Measurements from ENCODE around the gene ACAP1. TPM values are rescaled to one million over a fixed set of nuclear protein-coding genes. Genes with fewer than 3 reads are reported as not detected.

The ACAP1 gene
- total RNA-seq, 2 donors from 2014 or later: 0.99 to 2.1 TPM

DNA sequence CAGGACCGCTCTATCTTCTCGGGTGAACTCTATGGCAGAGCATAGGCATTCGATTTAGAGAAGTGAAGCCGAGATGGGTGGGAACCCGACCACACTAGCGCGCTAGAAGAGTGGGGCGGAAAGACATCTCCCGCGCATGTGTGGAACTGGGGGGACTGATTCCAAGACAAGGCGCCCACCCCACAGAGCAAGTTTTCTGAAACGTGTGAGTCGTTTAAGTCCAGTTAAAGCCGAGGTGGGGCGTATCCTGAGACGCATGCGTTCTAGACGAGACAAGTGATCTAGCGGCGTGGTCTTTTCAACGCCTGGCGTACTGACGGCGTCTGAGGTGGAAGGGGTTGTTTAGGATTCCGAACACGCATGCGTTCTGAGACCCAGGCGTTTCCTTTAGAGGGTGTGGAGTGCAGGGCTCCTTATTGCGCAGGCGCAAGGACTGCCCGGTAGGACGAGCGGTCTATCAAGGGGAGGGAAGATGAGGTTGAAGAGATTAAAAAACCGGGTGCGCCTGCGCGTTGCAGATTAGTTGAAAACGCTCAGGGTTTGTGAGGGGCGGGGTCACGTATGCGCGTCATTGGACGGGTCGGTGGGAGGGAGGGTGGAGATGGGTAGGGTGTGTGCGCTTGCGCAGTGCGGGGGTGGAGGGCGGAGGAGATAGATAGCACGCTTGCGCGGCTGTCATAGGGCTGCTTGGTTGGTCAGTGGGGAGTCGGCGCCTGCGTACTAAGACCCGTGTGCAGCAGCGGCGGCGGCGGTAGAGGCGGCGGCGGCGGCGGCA is 29.2 kb upstream of the ACAP1 start, which contains the start of gene EIF5A:
Gene EIF5A (plus strand): TSS at position 718 of the 775 bp plus-strand sequence. CDS start 2,008 bp downstream, outside the sequence.
- H3K36me3 ChIP-seq (replicated peaks in 1 of 2; ENCODE audit: insufficient read depth in 1 of 2, low read depth in 2 of 2): peaks cover 5 to 21% of the 10 kb centered on the region in 2 donors
- peak within 1 kb of the TSS; percentile 98 to 100 (median 98) for H3K27ac ChIP-seq
- no peaks in the 10 kb centered on the region for H3K27me3 ChIP-seq
- 0 to 1% methylated on average over 53 to 63 of the region's 64 CpGs for WGBS, 2 donors
- intact Hi-C loops (cut with DNase I): no loop called here
- peak within 1 kb of the TSS; percentile 70 to 82 for H3K4me3 ChIP-seq
- no peaks in the 10 kb centered on the region for H3K9me3 ChIP-seq
- DNase-seq (peak; percentile 100), ATAC-seq (peak; percentile 89)
- peaks cover 31% of the 10 kb centered on the region for H3K4me1 ChIP-seq
- TF ChIP-seq, protein P1, sequence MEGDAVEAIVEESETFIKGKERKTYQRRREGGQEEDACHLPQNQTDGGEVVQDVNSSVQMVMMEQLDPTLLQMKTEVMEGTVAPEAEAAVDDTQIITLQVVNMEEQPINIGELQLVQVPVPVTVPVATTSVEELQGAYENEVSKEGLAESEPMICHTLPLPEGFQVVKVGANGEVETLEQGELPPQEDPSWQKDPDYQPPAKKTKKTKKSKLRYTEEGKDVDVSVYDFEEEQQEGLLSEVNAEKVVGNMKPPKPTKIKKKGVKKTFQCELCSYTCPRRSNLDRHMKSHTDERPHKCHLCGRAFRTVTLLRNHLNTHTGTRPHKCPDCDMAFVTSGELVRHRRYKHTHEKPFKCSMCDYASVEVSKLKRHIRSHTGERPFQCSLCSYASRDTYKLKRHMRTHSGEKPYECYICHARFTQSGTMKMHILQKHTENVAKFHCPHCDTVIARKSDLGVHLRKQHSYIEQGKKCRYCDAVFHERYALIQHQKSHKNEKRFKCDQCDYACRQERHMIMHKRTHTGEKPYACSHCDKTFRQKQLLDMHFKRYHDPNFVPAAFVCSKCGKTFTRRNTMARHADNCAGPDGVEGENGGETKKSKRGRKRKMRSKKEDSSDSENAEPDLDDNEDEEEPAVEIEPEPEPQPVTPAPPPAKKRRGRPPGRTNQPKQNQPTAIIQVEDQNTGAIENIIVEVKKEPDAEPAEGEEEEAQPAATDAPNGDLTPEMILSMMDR (IDR thresholded peaks at IDR 0.05): no peak
- TF ChIP-seq POLR2A (IDR thresholded peaks at IDR 0.05): peak; percentile 89 to 93 (median 92)

DNA sequence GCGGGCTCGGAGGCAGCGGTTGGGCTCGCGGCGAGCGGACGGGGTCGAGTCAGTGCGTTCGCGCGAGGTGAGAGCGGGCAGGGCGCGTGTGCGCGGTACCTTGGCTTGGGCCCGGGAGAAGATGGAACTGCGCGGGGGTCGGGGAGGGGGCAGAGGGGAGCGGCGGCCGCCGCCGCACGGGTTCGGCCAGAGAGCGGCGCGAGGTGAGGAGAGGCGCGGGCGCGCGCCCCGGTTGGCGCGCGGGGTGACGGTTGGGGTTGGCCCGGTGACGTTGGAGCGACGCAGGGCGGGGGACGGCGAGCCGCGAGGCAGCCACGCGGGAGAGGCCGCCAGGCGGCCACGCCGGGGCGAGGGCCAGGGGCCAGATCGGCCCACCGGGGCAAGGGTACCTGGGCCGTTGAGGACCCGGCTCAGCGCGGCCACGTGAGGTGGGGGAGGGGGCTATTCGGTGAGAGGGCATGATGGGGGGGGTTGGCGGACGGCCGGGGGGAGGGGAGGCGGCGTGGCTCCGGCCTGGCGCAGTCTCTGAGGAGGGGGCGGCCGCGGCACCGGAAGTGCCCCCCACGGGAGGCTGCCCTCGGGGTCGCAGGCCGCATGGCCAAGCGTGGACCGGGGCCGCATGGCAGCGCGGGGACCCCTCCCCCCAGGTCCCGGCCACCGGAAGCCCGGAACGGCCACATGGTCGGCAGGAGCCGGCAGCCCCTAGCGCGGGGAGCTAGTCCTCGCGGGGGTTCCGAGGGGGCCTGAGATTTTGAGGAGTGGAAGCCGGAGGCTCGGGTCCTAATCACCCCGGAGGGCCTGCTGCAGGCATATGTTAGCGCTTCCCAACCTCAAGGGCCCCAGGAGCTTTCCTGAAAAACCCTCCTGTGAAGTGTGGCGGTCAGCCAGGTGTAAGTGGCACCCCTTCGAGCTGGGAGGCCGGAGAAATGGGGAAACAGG is 28.4 kb upstream of the ACAP1 start:
- Histone ChIP-seq H3K27me3 (no peaks in the 10 kb centered on the region), H3K9me3 (no peaks in the 10 kb centered on the region), H3K4me1 (peaks cover 39% of the 10 kb centered on the region), H3K27ac (peak overlapping the region; percentile 98 to 100 (median 98)), H3K4me3 (peak overlapping the region; percentile 70 to 82), H3K36me3 (replicated peaks in 1 of 2; ENCODE audit: insufficient read depth in 1 of 2, low read depth in 2 of 2) (peaks cover 5 to 26% of the 10 kb centered on the region in 2 donors)
- TF ChIP-seq, protein P1 (IDR thresholded peaks at IDR 0.05): peak in 2 of 7 experiments; percentile 3 to 18
- no peak for TF ChIP-seq POLR2A (IDR thresholded peaks at IDR 0.05)
- intact Hi-C loops (cut with DNase I): no loop called here
- 0% methylated on average over 80 of the region's 104 CpGs; no CpG with 5 or more reads in 1 of the 2 donors for WGBS, 2 donors
- peak; percentile 47 to 65 (median 53) for DNase-seq
- peak; percentile 11 for ATAC-seq

DNA sequence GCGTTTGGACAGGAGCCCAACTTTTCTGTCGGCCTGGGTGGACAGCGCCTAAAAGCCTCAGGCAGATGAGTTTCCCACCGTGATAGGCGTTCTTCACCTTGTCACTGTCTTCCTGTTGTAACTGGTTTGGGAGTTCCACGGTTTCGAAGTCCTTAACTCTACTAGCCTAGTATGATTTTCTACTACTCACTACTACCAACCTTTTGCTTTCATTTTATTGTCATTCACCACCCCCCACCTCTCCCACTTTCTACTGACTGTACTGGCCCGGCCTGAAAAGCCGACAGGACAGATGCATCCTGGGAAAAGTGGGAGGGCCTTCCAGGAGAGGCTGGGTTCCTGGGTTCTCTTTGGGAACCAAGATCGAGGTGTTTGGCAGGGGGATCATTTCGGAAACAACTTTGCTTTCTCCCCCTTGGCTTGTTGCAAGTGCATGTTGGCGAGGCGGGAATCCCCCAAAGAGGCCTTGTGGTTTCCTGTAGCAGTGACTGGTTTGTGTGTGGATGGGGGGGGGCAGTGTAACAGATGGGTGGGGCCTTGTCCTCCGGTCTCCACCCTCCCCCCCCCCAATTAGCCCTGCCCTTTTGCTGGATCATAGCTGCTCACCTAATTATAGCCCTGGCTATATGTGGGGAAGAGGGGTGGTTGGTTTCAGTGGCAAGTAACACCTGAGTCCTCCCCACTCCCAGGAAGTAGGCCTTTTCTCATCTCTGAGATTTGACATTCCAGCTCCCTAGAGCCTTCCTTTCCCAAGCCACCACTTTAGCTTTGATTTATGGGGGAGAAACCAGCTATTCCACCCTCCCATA is 27.5 kb upstream of the ACAP1 start:
- intact Hi-C loops (cut with DNase I): no loop called here
- Histone ChIP-seq H3K4me1 (peaks cover 47% of the 10 kb centered on the region), H3K9me3 (no peaks in the 10 kb centered on the region), H3K27ac (peak overlapping the region; percentile 98 to 100 (median 98)), H3K4me3 (peak overlapping the region; percentile 70 to 82), H3K27me3 (no peaks in the 10 kb centered on the region), H3K36me3 (replicated peaks in 1 of 2; ENCODE audit: insufficient read depth in 1 of 2, low read depth in 2 of 2) (peaks cover 5 to 31% of the 10 kb centered on the region in 2 donors)
- peak; percentile 28 for ATAC-seq
- 0 to 1% methylated on average over 11 to 14 of the region's 14 CpGs for WGBS, 2 donors
- TF ChIP-seq, protein P1 (IDR thresholded peaks at IDR 0.05): no peak
- TF ChIP-seq POLR2A (IDR thresholded peaks at IDR 0.05): peak; percentile 40 to 82 (median 79)
- peak; percentile 80 to 90 (median 86) for DNase-seq

DNA sequence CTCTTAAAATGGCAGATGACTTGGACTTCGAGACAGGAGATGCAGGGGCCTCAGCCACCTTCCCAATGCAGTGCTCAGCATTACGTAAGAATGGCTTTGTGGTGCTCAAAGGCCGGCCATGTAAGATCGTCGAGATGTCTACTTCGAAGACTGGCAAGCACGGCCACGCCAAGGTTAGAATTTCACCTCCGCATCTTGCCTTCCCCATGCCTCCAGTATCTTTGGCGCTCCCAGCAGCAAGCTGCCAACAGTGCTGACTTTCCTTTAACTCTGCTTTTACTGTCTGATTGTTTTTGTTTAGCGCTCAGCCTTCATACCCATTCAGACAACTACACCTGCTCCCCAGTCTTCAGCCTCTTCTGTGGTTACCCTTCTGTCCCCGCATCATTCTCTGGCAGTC is 26.7 kb upstream of the ACAP1 start:
- peak in 1 of 3 donors; percentile 9 for TF ChIP-seq POLR2A (IDR thresholded peaks at IDR 0.05)
- TF ChIP-seq, protein P1 (IDR thresholded peaks at IDR 0.05): no peak
- H3K9me3 ChIP-seq: no peaks in the 10 kb centered on the region
- WGBS, 2 donors: 63 to 68% methylated on average over 12 of the region's 12 CpGs
- H3K4me1 ChIP-seq: peaks cover 55% of the 10 kb centered on the region
- ATAC-seq (no peak), DNase-seq (no peak)
- peak overlapping the region in 2 of 4 donors; percentile 98 to 100 for H3K27ac ChIP-seq
- no peak overlapping the region for H3K4me3 ChIP-seq
- intact Hi-C loops (cut with DNase I): no loop called here
- no peaks in the 10 kb centered on the region for H3K27me3 ChIP-seq
- peaks cover 5 to 31% of the 10 kb centered on the region in 2 donors for H3K36me3 ChIP-seq (replicated peaks in 1 of 2; ENCODE audit: insufficient read depth in 1 of 2, low read depth in 2 of 2)

Measured in body of pancreas (tissue), 4 donors.